ENCODE data around the gene LRMDA.

- no peak for TF ChIP-seq RAD21 (IDR thresholded peaks at IDR 0.05; ENCODE audit: insufficient read depth, low read depth, low read length)
- TF ChIP-seq MEF2A (IDR thresholded peaks at IDR 0.05; ENCODE audit: insufficient read depth, low read depth, low read length): no peak
- TF ChIP-seq CTCF (IDR thresholded peaks at IDR 0.05 in 2 of 3, conservative IDR thresholded peaks at IDR 0.05 in 1 of 3; ENCODE audit: control insufficient read depth in 2 of 3, extremely low read depth in 1 of 3, insufficient read depth in 1 of 3, low read depth in 3 of 3, low read length in 3 of 3): no peak
- TF ChIP-seq ZNF274 (IDR thresholded peaks at IDR 0.05; ENCODE audit: insufficient read depth, insufficient read length): no peak
- TF ChIP-seq SREBF2 (IDR thresholded peaks at IDR 0.05; ENCODE audit: low read length): no peak
- no peak for TF ChIP-seq EZH2 (IDR thresholded peaks at IDR 0.05; ENCODE audit: borderline replicate concordance, control insufficient read depth, low read depth, low read length)
Measured at GRCh38 chr10:76553263-76554032, 1122.0 kb downstream of the LRMDA start.

Measured in GM12878 (cell line).